Type B pancreatic cell (in vitro differentiated cells): Measurements from ENCODE around the gene DVL1. TPM values are rescaled to one million over a fixed set of nuclear protein-coding genes. Genes with fewer than 3 reads are reported as not detected.

ENCODE experiments used
- DNase-seq: peaks from one replicate; pipeline ENCODE4 v3.0.0; 2021; ENCODE audit warnings: mixed read lengths; ENCODE audit not compliant: unreplicated experiment; ENCODE audit errors: extremely low spot score
- H3K27ac Mint-ChIP-seq: 2 replicates; pipeline ENCODE4 v1.8.0; 2021; ENCODE audit warnings: mild to moderate bottlenecking, mixed read lengths
- H3K27me3 Mint-ChIP-seq: 2 replicates; pipeline ENCODE4 v1.8.0; 2021; ENCODE audit warnings: mixed read lengths
- H3K36me3 Mint-ChIP-seq: 2 replicates; pipeline ENCODE4 v1.8.0; 2021; ENCODE audit warnings: mixed read lengths
- H3K4me1 Mint-ChIP-seq: one replicate; pipeline ENCODE4 v1.8.0; 2021; ENCODE audit warnings: mixed read lengths; ENCODE audit not compliant: unreplicated experiment
- H3K4me3 Mint-ChIP-seq: 2 replicates; pipeline ENCODE4 v1.8.0; 2021; ENCODE audit warnings: mild to moderate bottlenecking, mixed read lengths
- H3K9me3 Mint-ChIP-seq: 2 replicates; pipeline ENCODE4 v1.8.0; 2021; ENCODE audit warnings: mixed read lengths
- CTCF ChIP-seq: fragments of 200-600 bp; sonication (generic); conservative IDR thresholded peaks from 2 replicates; pipeline ENCODE4 v1.5.0; 2021; ENCODE audit warnings: antibody characterized with exemption, mild to moderate bottlenecking
- long read RNA-seq: library from polyadenylated mRNA; unstranded; transcript quantifications from one replicate; pipeline ENCODE4 v2.0.0, GENCODE V29; 2020
- total RNA-seq: library from RNA; stranded (reverse); gene quantifications from 2 replicates; pipeline ENCODE4 v1.2.1, GENCODE V29; 2021; ENCODE audit warnings: low replicate concordance

DVL1 gene
- 62.8 and 63.5 TPM in 2 replicates for total RNA-seq
- long read RNA-seq, result 0 reads

GRCh38 chr1:1349256-1350012 is at the start of gene DVL1:
Gene DVL1, minus strand, starts transcription at chr1:1349418. Its CDS starts 353 bp downstream, at chr1:1349065.
- DNase-seq, result no peak
- Mint-ChIP-seq H3K9me3 (no peaks in the 10 kb centered on the region), H3K27me3 (peaks cover 8% of the 10 kb centered on the region), H3K4me1 (peaks cover 17% of the 10 kb centered on the region), H3K36me3 (no peaks in the 10 kb centered on the region), H3K27ac (peak within 1 kb of the TSS; percentile 16), H3K4me3 (peak within 1 kb of the TSS; percentile 85)
- TF ChIP-seq CTCF, result peak; percentile 69

GRCh38 chr1:1398677-1399186 is 49.5 kb upstream of the DVL1 start:
- peak overlapping the region; percentile 95 for H3K4me3 Mint-ChIP-seq
- peaks cover 24% of the 10 kb centered on the region for H3K36me3 Mint-ChIP-seq
- H3K27ac Mint-ChIP-seq, result peak overlapping the region; percentile 95

GRCh38 chr1:1397839-1398523 is 48.8 kb upstream of the DVL1 start:
- Mint-ChIP-seq H3K27ac (peak overlapping the region; percentile 95), H3K4me1 (peaks cover 10% of the 10 kb centered on the region), H3K9me3 (no peaks in the 10 kb centered on the region), H3K4me3 (peak overlapping the region; percentile 95), H3K36me3 (peaks cover 18% of the 10 kb centered on the region), H3K27me3 (no peaks in the 10 kb centered on the region)
- TF ChIP-seq CTCF, result no peak
- DNase-seq, result no peak

More at GRCh38 chr1:1398677-1399186, 49.5 kb upstream of the DVL1 start:
- Mint-ChIP-seq H3K27me3 (no peaks in the 10 kb centered on the region), H3K9me3 (no peaks in the 10 kb centered on the region), H3K4me1 (peaks cover 14% of the 10 kb centered on the region)
- no peak for TF ChIP-seq CTCF
- DNase-seq, result no peak

- Mint-ChIP-seq H3K4me1 (peaks cover 4% of the 10 kb centered on the region), H3K27me3 (no peaks in the 10 kb centered on the region), H3K4me3 (peak overlapping the region; percentile 24), H3K36me3 (peaks cover 33% of the 10 kb centered on the region), H3K27ac (peak overlapping the region; percentile 7), H3K9me3 (no peaks in the 10 kb centered on the region)
- no peak for DNase-seq
- TF ChIP-seq CTCF, result no peak
Observed at GRCh38 chr1:1395166-1395565, 45.9 kb upstream of the DVL1 start.

- no peak for DNase-seq
- Mint-ChIP-seq H3K4me3 (no peak overlapping the region), H3K27me3 (no peaks in the 10 kb centered on the region), H3K36me3 (peaks cover 38% of the 10 kb centered on the region), H3K4me1 (peaks cover 4% of the 10 kb centered on the region), H3K27ac (no peak overlapping the region), H3K9me3 (no peaks in the 10 kb centered on the region)
- no peak for TF ChIP-seq CTCF
Observed at GRCh38 chr1:1394116-1394515, 44.9 kb upstream of the DVL1 start.
